IMR-90 (cell line): ENCODE results near the gene GPC6. TPM values are rescaled to one million over a fixed set of nuclear protein-coding genes. Genes with fewer than 3 reads are reported as not detected.

Experiments used
- ATAC-seq: fragments of 200-7000 bp; cut with Tn5 transposase; 2 replicates; pipeline ENCODE4 v1.9.1; 2020; ENCODE audit warnings: low read depth, mild to moderate bottlenecking, moderate library complexity
- BruUV-seq: library from RNA; stranded (reverse); fragments of 400-500 nt; replicated peaks from 2 replicates; lab custom pipeline; 2021; lab: Mats Ljungman, UMichigan
- CTCF ChIA-PET: fragments of 300-600 bp; formaldehyde crosslinking; extraction: SDS; loops from one replicate; lab custom pipeline; 2021; ENCODE audit warnings: antibody characterized with exemption; lab: Yijun Ruan, JAX
- POLR2A ChIA-PET: fragments of 300-600 bp; sonication (Branson Sonifier 250); formaldehyde crosslinking; loops from one replicate; lab custom pipeline; 2022; ENCODE audit warnings: antibody characterized with exemption; ENCODE audit not compliant: unreplicated experiment; lab: Charles Lee
- DNase-seq: peaks from one replicate; pipeline ENCODE4 v3.0.0; 2013
- H2AFZ ChIP-seq: replicated peaks from 2 replicates; pipeline ENCODE3; 2013; ENCODE audit warnings: low read length, mild to moderate bottlenecking; ENCODE audit not compliant: poor library complexity
- H2AK5ac ChIP-seq: 2 replicates; pipeline ENCODE4 v1.6.1; 2013; ENCODE audit warnings: low read depth, low read length, inconsistent platforms
- H2AK9ac ChIP-seq: replicated peaks from 2 replicates; pipeline ENCODE3; 2013; ENCODE audit warnings: mild to moderate bottlenecking, low read depth, low read length, moderate library complexity; ENCODE audit not compliant: poor library complexity
- H2BK120ac ChIP-seq: 2 replicates; pipeline ENCODE4 v1.6.1; 2013; ENCODE audit warnings: low read depth, low read length, inconsistent platforms
- H2BK15ac ChIP-seq: 3 replicates; pipeline ENCODE4 v1.6.1; 2013; ENCODE audit warnings: low read depth, low read length, inconsistent platforms
- H2BK20ac ChIP-seq: 2 replicates; pipeline ENCODE4 v1.6.1; 2013; ENCODE audit warnings: low read depth, mild to moderate bottlenecking, inconsistent platforms, low read length, moderate library complexity
- H2BK5ac ChIP-seq: 2 replicates; pipeline ENCODE4 v1.6.1; 2013; ENCODE audit warnings: mild to moderate bottlenecking, low read depth, low read length, inconsistent platforms; ENCODE audit not compliant: poor library complexity, severe bottlenecking
- H3K14ac ChIP-seq: replicated peaks from 2 replicates; pipeline ENCODE4 v1.6.1; 2013; ENCODE audit warnings: low read depth, low read length, inconsistent platforms
- H3K18ac ChIP-seq: 2 replicates; pipeline ENCODE4 v1.6.1; 2013; ENCODE audit warnings: low read depth, low read length, control low read depth
- H3K23ac ChIP-seq: 2 replicates; pipeline ENCODE4 v1.6.1; 2013; ENCODE audit warnings: low read depth, low read length, inconsistent platforms
- H3K27ac ChIP-seq: 2 replicates; pipeline ENCODE4 v1.5.1; 2013; ENCODE audit warnings: mild to moderate bottlenecking, control low read depth, low read length; ENCODE audit not compliant: insufficient read depth
- H3K27me3 ChIP-seq: 2 replicates; pipeline ENCODE4 v1.6.1; 2013; ENCODE audit warnings: low read length; ENCODE audit not compliant: control insufficient read depth, insufficient read depth
- H3K36me3 ChIP-seq: 2 replicates; pipeline ENCODE4 v1.6.1; 2013; ENCODE audit warnings: low read length, mixed read lengths; ENCODE audit not compliant: control insufficient read depth, insufficient read depth
- H3K4ac ChIP-seq: 2 replicates; pipeline ENCODE4 v1.6.1; 2013; ENCODE audit warnings: low read depth, low read length, inconsistent platforms
- H3K4me1 ChIP-seq: 2 replicates; pipeline ENCODE4 v1.6.1; 2013; ENCODE audit warnings: low read length, mixed read lengths; ENCODE audit not compliant: control insufficient read depth, insufficient read depth
- H3K4me2 ChIP-seq: 2 replicates; pipeline ENCODE4 v1.6.1; 2013; ENCODE audit warnings: low read depth, mild to moderate bottlenecking, control low read depth, low read length, moderate library complexity
- H3K4me3 ChIP-seq: 2 replicates; pipeline ENCODE4 v1.5.1; 2013; ENCODE audit warnings: low read depth, mild to moderate bottlenecking, control low read depth, low read length, moderate library complexity; ENCODE audit not compliant: insufficient read depth
- H3K56ac ChIP-seq: 2 replicates; pipeline ENCODE4 v1.6.1; 2013; ENCODE audit warnings: low read length, inconsistent platforms; ENCODE audit not compliant: insufficient read depth; ENCODE audit errors: extremely low read depth
- H3K79me1 ChIP-seq, 2 experiments: 2 replicates each; pipeline ENCODE4 v1.6.1; 2013; ENCODE audit warnings: low read length in 2 of 2, inconsistent platforms in 1 of 2, low read depth in 1 of 2
- H3K9ac ChIP-seq: 2 replicates; pipeline ENCODE4 v1.6.1; 2013; ENCODE audit warnings: low read depth, low read length, control low read depth
- H3K9me1 ChIP-seq: 2 replicates; pipeline ENCODE4 v1.6.1; 2013; ENCODE audit warnings: low read length, inconsistent platforms; ENCODE audit not compliant: insufficient read depth
- H3K9me3 ChIP-seq: 2 replicates; pipeline ENCODE4 v1.6.1; 2013; ENCODE audit warnings: low read length; ENCODE audit not compliant: control insufficient read depth, insufficient read depth
- H4K20me1 ChIP-seq: 2 replicates; pipeline ENCODE4 v1.6.1; 2013; ENCODE audit warnings: low read length, inconsistent platforms; ENCODE audit not compliant: insufficient read depth
- H4K5ac ChIP-seq: 2 replicates; pipeline ENCODE4 v1.6.1; 2013; ENCODE audit warnings: mild to moderate bottlenecking, low read depth, low read length, control low read depth
- H4K8ac ChIP-seq, 2 experiments: 2 replicates each; pipeline ENCODE4 v1.6.1; 2013; ENCODE audit warnings: low read depth in 2 of 2, low read length in 2 of 2, control low read depth in 1 of 2, inconsistent platforms in 1 of 2
- H4K91ac ChIP-seq: 2 replicates; pipeline ENCODE4 v1.6.1; 2013; ENCODE audit warnings: low read depth, low read length, inconsistent platforms; ENCODE audit not compliant: insufficient read depth
- RAD21 ChIP-seq: IDR thresholded peaks from 2 replicates; pipeline ENCODE4 v1.6.1; 2012; ENCODE audit warnings: low read length, improper control_type of control experiment
- RCOR1 ChIP-seq: IDR thresholded peaks from 2 replicates; pipeline ENCODE4 v1.6.1; 2012; ENCODE audit warnings: mild to moderate bottlenecking, low read length, improper control_type of control experiment; ENCODE audit not compliant: insufficient replicate concordance
- WGBS, 2 experiments: methylation state at CpG; one replicate each; pipeline versions ENCODE4 v1.1.5 to v1.1.7; 2013; ENCODE audit warnings: missing lambda C conversion rate in 2 of 2; ENCODE audit not compliant: insufficient read length in 1 of 2; ENCODE audit errors: extremely low coverage in 2 of 2; 5-methylcytosine and 5-hydroxymethylcytosine counted together
- dilution Hi-C: fragments of 300-500 bp; cut with HindIII; formaldehyde crosslinking; loops from one replicate; pipeline ENCODE4 v1.14.3; 2018; ENCODE audit warnings: low sequenced_read_pairs; ENCODE audit not compliant: unreplicated experiment
- in situ Hi-C: fragments of 300-500 bp; cut with MboI; formaldehyde crosslinking; loops from 3 replicates; pipeline ENCODE4 v1.14.3; 2019; ENCODE audit warnings: low sequenced_read_pairs, inconsistent platforms, mixed read lengths
- intact Hi-C: fragments of 100-400 bp; cut with micrococcal nuclease; formaldehyde crosslinking; loops from 2 replicates; pipeline ENCODE4 v1.10.0; 2022
- polyA plus RNA-seq, 3 experiments: library from polyadenylated mRNA; depleted of rRNA; stranded (reverse); fragments of >200 nt; gene quantifications; 2 replicates each; pipeline ENCODE4 v1.2.3, GENCODE V29; 2012; ENCODE audit warnings: low replicate concordance in 1 of 3
- total RNA-seq: library from RNA; depleted of rRNA; stranded (reverse); fragments of >200 nt; gene quantifications from 2 replicates; pipeline ENCODE4 v1.2.3, GENCODE V29; 2012

GPC6 gene
- total and polyA plus RNA-seq, 2 of the 4 experiments (the other 2 are of a cell fraction), result 14.9 to 39.4 TPM

DNA sequence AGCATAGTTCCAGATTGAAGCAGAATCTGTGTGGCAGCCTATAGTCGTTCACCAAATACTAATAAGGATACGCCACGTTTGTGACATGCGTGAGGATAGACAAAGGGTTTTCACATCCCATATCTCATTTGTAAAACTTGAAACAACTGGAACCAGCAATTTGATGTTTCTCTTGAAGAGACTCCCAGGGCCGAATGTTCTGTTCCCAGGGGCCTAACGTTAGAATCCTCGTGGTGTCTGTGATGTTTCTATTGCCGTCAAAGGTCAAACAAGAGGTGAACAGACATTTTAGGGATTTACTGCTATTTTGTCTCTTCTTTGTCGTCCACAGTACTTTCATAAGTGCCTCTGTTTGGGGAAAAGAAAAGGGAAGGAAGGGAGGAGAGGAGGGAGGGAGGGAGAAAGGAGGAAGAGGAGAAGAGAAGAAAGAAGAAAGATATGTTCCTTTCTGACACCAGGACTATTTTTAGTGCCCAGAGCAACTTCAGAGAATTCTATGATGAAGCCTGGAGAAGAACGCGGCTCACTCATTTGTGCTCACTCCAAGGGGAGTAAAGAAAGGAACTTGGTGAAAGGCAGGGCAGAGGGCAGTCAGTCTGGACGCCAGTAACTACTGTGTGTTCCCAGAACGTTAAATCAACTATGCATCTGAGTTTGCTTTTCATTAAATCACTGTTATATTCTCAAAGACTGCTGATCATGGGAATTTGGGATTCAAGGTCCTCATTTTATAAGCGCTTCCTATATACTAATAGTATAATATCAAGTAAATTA lies 1098.3 kb downstream of the GPC6 start:
- Histone ChIP-seq H3K9me1 (peaks cover 3% of the 10 kb centered on the region), H2AFZ (no peak overlapping the region), H2BK120ac (0 out of 2 replicates have a peak overlapping the region, but pooled peaks have one; percentile 26), H4K20me1 (no peaks in the 10 kb centered on the region), H2BK5ac (no peak overlapping the region), H3K18ac (no peak overlapping the region), H4K5ac (no peak overlapping the region), H4K91ac (no peak overlapping the region), H3K9me3 (no peaks in the 10 kb centered on the region), H2AK9ac (no peak overlapping the region), H3K4me1 (peaks cover 20% of the 10 kb centered on the region), H3K56ac (no peak overlapping the region), H3K36me3 (no peaks in the 10 kb centered on the region), H3K27me3 (no peaks in the 10 kb centered on the region), H2AK5ac (no peak overlapping the region), H2BK20ac (no peak overlapping the region; the same call in 1 of the 2 replicates), H3K23ac (no peak overlapping the region), H3K4me3 (no peak overlapping the region), H3K4me2 (no peak overlapping the region), H4K8ac (no peak overlapping the region), H3K9ac (no peak overlapping the region), H3K79me1 (no peaks in the 10 kb centered on the region), H3K14ac (no peak overlapping the region), H3K27ac (no peak overlapping the region), H3K4ac (no peak overlapping the region), H2BK15ac (no peak overlapping the region; the same call in 2 of the 3 replicates)
- ChIA-PET POLR2A (no interaction called here), CTCF (interaction anchor here (0.7 kb wide), 2 partner anchors 16 to 265 kb away, joined by 3 to 9 read pairs; no protein-coding TSS in a partner anchor)
- 90% methylated on average over 2 of the region's 14 CpGs; no CpG with 5 or more reads in 1 of the 2 experiments for WGBS, 2 experiments
- no peak for TF ChIP-seq RAD21
- no peak for TF ChIP-seq RCOR1
- ATAC-seq (no peak), DNase-seq (no peak)
- no TSS peak for BruUV-seq
- intact Hi-C loops (no loop called here), dilution Hi-C loops (no loop called here), in situ Hi-C loops (loop anchor here (25.0 kb wide), 1 partner anchor 1088 kb away; the partner anchor contains the start of gene GPC6)
